HG02840 (cell line): ENCODE results near the gene GTF2H1.
A peak's percentile ranks its signal among the peaks of the same experiment; 100 is the strongest.
"Not testable (repeated sequence)": the region's sequence is repeated elsewhere in the genome, so short reads cannot be mapped to it uniquely, and the experiment has no call there.

Experiments
- ATAC-seq: cut with Tn5 transposase; IDR thresholded peaks from one replicate; pipeline ENCODE4 v1.9.1; 2021; ENCODE audit warnings: mild to moderate bottlenecking, moderate library complexity, moderate number of reproducible peaks; ENCODE audit not compliant: unreplicated experiment, low FRiP score

Gene GTF2H1

GRCh38 chr11:18369398-18369797 is 47.0 kb downstream of the GTF2H1 start:
- ATAC-seq: no peak

GRCh38 chr11:18371279-18371678 is 48.9 kb downstream of the GTF2H1 start:
- no peak for ATAC-seq

- no peak for ATAC-seq
Measured at GRCh38 chr11:18372201-18372600, 49.8 kb downstream of the GTF2H1 start.

GRCh38 chr11:18374956-18375355 is 52.6 kb downstream of the GTF2H1 start:
- ATAC-seq: no peak

- ATAC-seq: no peak
Measured at GRCh38 chr11:18375941-18376340, 53.6 kb downstream of the GTF2H1 start.

GRCh38 chr11:18379201-18379600 is 56.8 kb downstream of the GTF2H1 start:
- ATAC-seq: no peak

- ATAC-seq: peak; percentile 86
Measured at GRCh38 chr11:18383388-18384156, 61.2 kb downstream of the GTF2H1 start.

GRCh38 chr11:18384157-18384641 is 61.8 kb downstream of the GTF2H1 start:
- peak; percentile 38 for ATAC-seq

GRCh38 chr11:18390088-18390487 is 67.7 kb downstream of the GTF2H1 start:
- ATAC-seq: no peak

- ATAC-seq: no peak
Measured at GRCh38 chr11:18392434-18393321, 70.3 kb downstream of the GTF2H1 start.

GRCh38 chr11:18393581-18394274 is 71.4 kb downstream of the GTF2H1 start:
- ATAC-seq: no peak

- peak; percentile 66 for ATAC-seq
Measured at GRCh38 chr11:18394275-18394927, 72.0 kb downstream of the GTF2H1 start, which contains the start of gene LDHA. Gene LDHA (plus strand): TSS chr11:18394563. CDS start chr11:18396843, 2,280 bp downstream.

GRCh38 chr11:18394928-18395734 is 72.8 kb downstream of the GTF2H1 start:
- no peak for ATAC-seq

GRCh38 chr11:18395735-18396504 is 73.6 kb downstream of the GTF2H1 start:
- ATAC-seq: peak; percentile 58

GRCh38 chr11:18397921-18398320 is 75.6 kb downstream of the GTF2H1 start:
- no peak for ATAC-seq

- ATAC-seq: not testable (repeated sequence)
Measured at GRCh38 chr11:18401077-18401476, 78.7 kb downstream of the GTF2H1 start.

- ATAC-seq: no peak
Measured at GRCh38 chr11:18404062-18404461, 81.7 kb downstream of the GTF2H1 start.

GRCh38 chr11:18407400-18407799 is 85.0 kb downstream of the GTF2H1 start:
- not testable (repeated sequence) for ATAC-seq
